HCT116 (cell line): ENCODE measurements around the gene DHRS2. TPM values are rescaled to one million over a fixed set of nuclear protein-coding genes. Genes with fewer than 3 reads are reported as not detected.

Experiments used
- ATAC-seq: fragments of 200-7000 bp; cut with Tn5 transposase; 2 replicates; pipeline ENCODE4 v1.9.1; 2020; ENCODE audit warnings: mild to moderate bottlenecking, moderate library complexity
- BruUV-seq: library from RNA; stranded (reverse); fragments of 400-500 nt; replicated peaks from 2 replicates; lab custom pipeline; 2021; lab: Mats Ljungman, UMichigan
- CTCF ChIA-PET: fragments of 300-600 bp; sonication (Branson Sonifier 250); formaldehyde crosslinking; loops from one replicate; lab custom pipeline; 2021; ENCODE audit warnings: antibody characterized with exemption; lab: Charles Lee
- POLR2A ChIA-PET: fragments of 300-600, 350-600 bp; sonication (Branson Sonifier 250); formaldehyde crosslinking; loops from one replicate; lab custom pipeline; 2021; ENCODE audit warnings: antibody characterized with exemption; lab: Charles Lee
- RAD21 ChIA-PET, 2 experiments: fragments of 300-600 bp; sonication (Branson Sonifier 250); formaldehyde crosslinking; loops; one replicate each; lab custom pipeline; 2023; ENCODE audit warnings: low total read pairs in 2 of 2; ENCODE audit not compliant: uncharacterized antibody in 2 of 2, unreplicated experiment in 2 of 2, low non-redundant PET in 1 of 2; lab: Charles Lee
- DNase-seq: peaks from one replicate; pipeline ENCODE4 v3.0.0-alpha.2; 2010; ENCODE audit warnings: low read depth, low spot score
- H2AFZ ChIP-seq: fragments of 200-600 bp; shearing (Covaris generic), sonication (generic); 2 replicates; pipeline ENCODE4 v1.6.1; 2017; ENCODE audit warnings: low read depth, mixed run types, mixed read lengths, antibody characterized with exemption, low read length; ENCODE audit not compliant: poor library complexity, severe bottlenecking
- H3K27ac ChIP-seq: 2 replicates; pipeline ENCODE4 v1.5.1; 2012; ENCODE audit warnings: low read depth, low read length
- H3K27me3 ChIP-seq: fragments of 200-600 bp; sonication (generic); 2 replicates; pipeline ENCODE4 v1.6.1; 2016; ENCODE audit warnings: mixed run types, low read length, mixed read lengths; ENCODE audit not compliant: insufficient read depth
- H3K36me3 ChIP-seq, 2 experiments: fragments of 200-500 bp in 1 of 2; fragments of 200-600 bp in 1 of 2; sonication (Bioruptor generic) in 1 of 2; sonication (generic) in 1 of 2; 2 replicates each; pipeline versions ENCODE4 v1.5.1 to v1.6.1; 2014 to 2016; ENCODE audit warnings: low read length in 2 of 2, inconsistent platforms in 1 of 2, mixed read lengths in 1 of 2, mixed run types in 1 of 2; ENCODE audit not compliant: insufficient read depth in 2 of 2, control insufficient read depth in 1 of 2
- H3K4me1 ChIP-seq, 2 experiments: fragments of 200-600 bp in 1 of 2; sonication (generic) in 1 of 2; 2 replicates each; pipeline versions ENCODE4 v1.5.1 to v1.6.1; 2012 to 2017; ENCODE audit warnings: low read length in 2 of 2, inconsistent platforms in 1 of 2, mild to moderate bottlenecking in 1 of 2, mixed read lengths in 1 of 2, mixed run types in 1 of 2, moderate library complexity in 1 of 2; ENCODE audit not compliant: insufficient read depth in 2 of 2, control insufficient read depth in 1 of 2
- H3K4me2 ChIP-seq: fragments of 200-600 bp; sonication (generic); 2 replicates; pipeline ENCODE4 v1.6.1; 2017; ENCODE audit warnings: mixed run types, low read length, mixed read lengths
- H3K4me3 ChIP-seq, 2 experiments: fragments of 200-600 bp in 1 of 2; sonication (generic) in 1 of 2; replicated peaks in 1 of 2; 2 replicates each; pipeline ENCODE4 v1.5.1; 2011 to 2016; ENCODE audit warnings: low read length in 2 of 2, control low read depth in 1 of 2, low read depth in 1 of 2, mild to moderate bottlenecking in 1 of 2, mixed read lengths in 1 of 2, mixed run types in 1 of 2
- H3K79me2 ChIP-seq: fragments of 200-600 bp; sonication (generic); 2 replicates; pipeline ENCODE4 v1.6.1; 2017; ENCODE audit warnings: mild to moderate bottlenecking, mixed run types, low read length, moderate library complexity, mixed read lengths; ENCODE audit not compliant: insufficient read depth
- H3K9ac ChIP-seq: fragments of 200-600 bp; sonication (generic); 2 replicates; pipeline ENCODE4 v1.6.1; 2016; ENCODE audit warnings: low read length, mixed read lengths
- H3K9me2 ChIP-seq: fragments of 200-600 bp; sonication (generic), shearing (Covaris generic); 2 replicates; pipeline ENCODE4 v1.6.1; 2017; ENCODE audit warnings: mixed run types, mild to moderate bottlenecking, moderate library complexity; ENCODE audit not compliant: insufficient read depth
- H3K9me3 ChIP-seq, 2 experiments: fragments of 200-500 bp in 1 of 2; fragments of 200-600 bp in 1 of 2; sonication (Bioruptor generic) in 1 of 2; sonication (generic) in 1 of 2; 2 replicates each; pipeline ENCODE4 v1.6.1; 2014 to 2017; ENCODE audit warnings: low read length in 2 of 2, mixed read lengths in 2 of 2, inconsistent platforms in 1 of 2, low read depth in 1 of 2, mild to moderate bottlenecking in 1 of 2, mixed run types in 1 of 2, moderate library complexity in 1 of 2; ENCODE audit not compliant: control insufficient read depth in 1 of 2, insufficient read depth in 1 of 2
- H4K20me1 ChIP-seq: fragments of 200-600 bp; sonication (generic), shearing (Covaris generic); 2 replicates; pipeline ENCODE4 v1.6.1; 2017; ENCODE audit warnings: mixed run types, mild to moderate bottlenecking, moderate library complexity; ENCODE audit not compliant: insufficient read depth
- CEBPB ChIP-seq: IDR thresholded peaks from 2 replicates; pipeline ENCODE4 v1.6.1; 2012; ENCODE audit warnings: low read depth
- ELF1 ChIP-seq: IDR thresholded peaks from 2 replicates; pipeline ENCODE4 v1.6.1; 2012; ENCODE audit warnings: low read depth, borderline replicate concordance
- EZH2 ChIP-seq: fragments of 200-600 bp; sonication (generic); IDR thresholded peaks from 2 replicates; pipeline ENCODE4 v1.6.1; 2017; ENCODE audit warnings: antibody characterized with exemption, mixed run types
- EZH2phosphoT487 ChIP-seq: fragments of 200-600 bp; IDR thresholded peaks from 2 replicates; pipeline ENCODE4 v1.6.1; 2018; ENCODE audit warnings: antibody characterized with exemption, borderline replicate concordance
- FOSL1 ChIP-seq: IDR thresholded peaks from 2 replicates; pipeline ENCODE4 v1.6.1; 2012; ENCODE audit warnings: low read depth
- POLR2AphosphoS5 ChIP-seq: IDR thresholded peaks from 2 replicates; pipeline ENCODE4 v1.6.1; 2011; ENCODE audit warnings: mild to moderate bottlenecking, low read depth, low read length, moderate library complexity
- RAD21 ChIP-seq: IDR thresholded peaks from 2 replicates; pipeline ENCODE4 v1.6.1; 2012; ENCODE audit warnings: low read depth, mild to moderate bottlenecking
- SRF ChIP-seq: IDR thresholded peaks from 2 replicates; pipeline ENCODE4 v1.6.1; 2012; ENCODE audit warnings: low read depth
- TCF7L2 ChIP-seq: IDR thresholded peaks from 2 replicates; pipeline ENCODE4 v1.7.0; 2011; ENCODE audit warnings: borderline replicate concordance, inconsistent platforms; ENCODE audit not compliant: insufficient read depth, insufficient read length; ENCODE audit errors: extremely low read depth
- YY1 ChIP-seq: IDR thresholded peaks from 2 replicates; pipeline ENCODE4 v1.6.1; 2011; ENCODE audit warnings: low read length, low read depth, moderate library complexity, mild to moderate bottlenecking; ENCODE audit not compliant: insufficient replicate concordance; ENCODE audit errors: extremely low read depth
- ZNF274 ChIP-seq: fragments of 200-500 bp; sonication (Bioruptor generic); IDR thresholded peaks from 2 replicates; pipeline ENCODE4 v1.6.1; 2014; ENCODE audit warnings: mild to moderate bottlenecking, low read depth, low read length, inconsistent platforms
- intact Hi-C: fragments of 100-400 bp; cut with micrococcal nuclease; formaldehyde crosslinking; loops from 2 replicates; pipeline ENCODE4 v1.10.0; 2022
- total RNA-seq: library from RNA; stranded (reverse); gene quantifications from one replicate; pipeline ENCODE4 v1.2.1, GENCODE V29; 2021; ENCODE audit not compliant: unreplicated experiment
- TF ChIP-seq, protein P1 (sequence below): IDR thresholded peaks from 2 replicates; pipeline ENCODE4 v1.6.1; 2012
- TF ChIP-seq, protein P2 (sequence below): IDR thresholded peaks from 2 replicates; pipeline ENCODE4 v1.6.1; 2012

Gene DHRS2
- total RNA-seq, 1 experiment from 2014 or later: 10.0 TPM

DNA sequence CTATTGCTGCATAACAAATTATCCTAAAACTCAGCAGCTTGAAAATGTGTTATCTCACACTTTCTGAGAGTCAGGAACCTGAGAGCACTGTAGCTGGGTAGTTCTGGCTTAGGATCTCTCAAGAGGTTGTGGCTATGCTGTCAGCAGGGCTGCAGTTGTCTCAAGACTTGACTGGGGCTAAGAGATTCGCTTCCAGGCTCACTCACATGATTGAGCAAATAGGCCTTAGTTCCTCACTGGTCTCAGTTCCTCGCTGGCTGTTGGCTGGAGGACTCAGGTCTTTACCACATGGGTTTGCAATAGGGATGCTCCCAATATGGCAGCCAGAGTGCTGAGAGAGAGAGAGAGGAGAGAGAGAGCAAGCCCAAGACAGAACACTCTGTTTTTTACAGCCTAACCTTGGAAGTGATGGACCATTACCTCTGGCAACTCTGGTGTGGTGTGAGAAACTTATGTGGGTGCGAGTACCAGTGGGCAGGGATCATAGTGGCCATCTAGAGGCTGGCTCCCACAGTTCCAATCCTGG is 15.9 kb upstream of the DHRS2 start:
- Histone ChIP-seq H3K4me3 (no peak overlapping the region), H3K27me3 (no peaks in the 10 kb centered on the region), H3K36me3 (no peaks in the 10 kb centered on the region), H3K4me2 (no peak overlapping the region), H4K20me1 (no peaks in the 10 kb centered on the region), H3K9me2 (no peaks in the 10 kb centered on the region), H3K9me3 (peaks cover 9 to 10% of the 10 kb centered on the region in 2 experiments; a peak in 2 of 4 replicates), H3K4me1 (no peaks in the 10 kb centered on the region), H3K9ac (no peak overlapping the region), H3K27ac (no peak overlapping the region), H2AFZ (no peak overlapping the region), H3K79me2 (no peaks in the 10 kb centered on the region)
- POLR2A ChIA-PET: no interaction called here
- CTCF ChIA-PET: interaction anchor here (2.3 kb wide), 1 partner anchor 12 kb away, joined by 10 read pairs; no protein-coding TSS in a partner anchor
- no peak for ATAC-seq
- RAD21 ChIA-PET: no interaction called here
- intact Hi-C loops: no loop called here
- DNase-seq: no peak
- BruUV-seq: no TSS peak
- TF ChIP-seq POLR2AphosphoS5 (no peak), EZH2phosphoT487 (no peak), TCF7L2 (no peak), CEBPB (no peak), RAD21 (no peak), ELF1 (no peak), SRF (no peak), YY1 (no peak), EZH2 (no peak), FOSL1 (no peak), ZNF274 (no peak)
- TF ChIP-seq, protein P1, sequence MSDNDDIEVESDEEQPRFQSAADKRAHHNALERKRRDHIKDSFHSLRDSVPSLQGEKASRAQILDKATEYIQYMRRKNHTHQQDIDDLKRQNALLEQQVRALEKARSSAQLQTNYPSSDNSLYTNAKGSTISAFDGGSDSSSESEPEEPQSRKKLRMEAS: no peak
- TF ChIP-seq, protein P2, sequence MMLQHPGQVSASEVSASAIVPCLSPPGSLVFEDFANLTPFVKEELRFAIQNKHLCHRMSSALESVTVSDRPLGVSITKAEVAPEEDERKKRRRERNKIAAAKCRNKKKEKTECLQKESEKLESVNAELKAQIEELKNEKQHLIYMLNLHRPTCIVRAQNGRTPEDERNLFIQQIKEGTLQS: no peak
